H9 (cell line): ENCODE data around the gene HPD. TPM values are rescaled to one million over a fixed set of nuclear protein-coding genes. Genes with fewer than 3 reads are reported as not detected.
A peak's percentile ranks its signal among the peaks of the same experiment; 100 is the strongest.
"Not testable (repeated sequence)": the region's sequence is repeated elsewhere in the genome, so short reads cannot be mapped to it uniquely, and the experiment has no call there.

Experiments used
- DNase-seq: peaks from one replicate; pipeline ENCODE4 v3.0.0-alpha.2; 2017
- H2AFZ ChIP-seq: one replicate; pipeline ENCODE4 v1.6.1; 2013; ENCODE audit warnings: mild to moderate bottlenecking, low read length, control low read depth, moderate library complexity
- H2AK5ac ChIP-seq: 2 replicates; pipeline ENCODE4 v1.6.1; 2013; ENCODE audit warnings: low read length, control low read depth, mixed read lengths; ENCODE audit not compliant: insufficient read length
- H2BK120ac ChIP-seq: one replicate; pipeline ENCODE4 v1.6.1; 2013; ENCODE audit warnings: low read depth, mild to moderate bottlenecking, low read length, control low read depth, inconsistent platforms; ENCODE audit not compliant: poor library complexity, severe bottlenecking
- H2BK12ac ChIP-seq: 2 replicates; pipeline ENCODE4 v1.6.1; 2013; ENCODE audit warnings: low read length, control low read depth, mixed read lengths, low read depth; ENCODE audit not compliant: insufficient read length
- H2BK15ac ChIP-seq: 2 replicates; pipeline ENCODE4 v1.6.1; 2013; ENCODE audit warnings: low read depth, low read length, control low read depth
- H2BK20ac ChIP-seq: one replicate; pipeline ENCODE4 v1.6.1; 2013; ENCODE audit warnings: low read depth, mild to moderate bottlenecking, low read length, control low read depth, inconsistent platforms; ENCODE audit not compliant: poor library complexity, severe bottlenecking
- H2BK5ac ChIP-seq: 2 replicates; pipeline ENCODE4 v1.6.1; 2013; ENCODE audit warnings: low read length, control low read depth, mixed read lengths; ENCODE audit not compliant: insufficient read length
- H3K14ac ChIP-seq: 2 replicates; pipeline ENCODE4 v1.6.1; 2013; ENCODE audit warnings: low read length, control low read depth; ENCODE audit not compliant: insufficient read depth
- H3K18ac ChIP-seq: 2 replicates; pipeline ENCODE4 v1.6.1; 2013; ENCODE audit warnings: low read depth, mild to moderate bottlenecking, mixed read lengths, low read length, control low read depth; ENCODE audit not compliant: insufficient read length
- H3K23ac ChIP-seq: 2 replicates; pipeline ENCODE4 v1.6.1; 2013; ENCODE audit warnings: low read length, control low read depth, mixed read lengths, low read depth; ENCODE audit not compliant: insufficient read length
- H3K23me2 ChIP-seq: 2 replicates; pipeline ENCODE4 v1.6.1; 2013; ENCODE audit warnings: low read depth, mild to moderate bottlenecking, mixed read lengths, low read length, control low read depth; ENCODE audit not compliant: insufficient read length, poor library complexity, severe bottlenecking
- H3K27ac ChIP-seq: 2 replicates; pipeline ENCODE4 v1.5.1; 2013; ENCODE audit warnings: low read length, control low read depth, mixed read lengths, low read depth; ENCODE audit not compliant: insufficient read length
- H3K27me3 ChIP-seq: 2 replicates; pipeline ENCODE4 v1.6.1; 2013; ENCODE audit warnings: low read length, control low read depth, inconsistent platforms; ENCODE audit not compliant: insufficient read depth
- H3K4ac ChIP-seq: 2 replicates; pipeline ENCODE4 v1.6.1; 2013; ENCODE audit warnings: low read depth, mild to moderate bottlenecking, control low read depth, inconsistent platforms, low read length, moderate library complexity
- H3K4me1 ChIP-seq: 2 replicates; pipeline ENCODE4 v1.6.1; 2013; ENCODE audit warnings: low read length, control low read depth, inconsistent platforms; ENCODE audit not compliant: insufficient read depth
- H3K4me2 ChIP-seq: 2 replicates; pipeline ENCODE4 v1.6.1; 2013; ENCODE audit warnings: low read length, control low read depth, mixed read lengths; ENCODE audit not compliant: insufficient read length, insufficient read depth
- H3K56ac ChIP-seq: 2 replicates; pipeline ENCODE4 v1.6.1; 2013; ENCODE audit warnings: low read depth, mild to moderate bottlenecking, mixed read lengths, low read length, control low read depth; ENCODE audit not compliant: insufficient read length
- H3K79me1 ChIP-seq: 2 replicates; pipeline ENCODE4 v1.6.1; 2013; ENCODE audit warnings: low read depth, mild to moderate bottlenecking, moderate library complexity, low read length, control low read depth, inconsistent platforms; ENCODE audit not compliant: insufficient read depth, poor library complexity, severe bottlenecking
- H3K79me2 ChIP-seq: 2 replicates; pipeline ENCODE4 v1.6.1; 2013; ENCODE audit warnings: low read length, control low read depth, inconsistent platforms; ENCODE audit not compliant: insufficient read depth
- H3K9ac ChIP-seq: 2 replicates; pipeline ENCODE4 v1.6.1; 2013; ENCODE audit warnings: low read length, control low read depth, mixed read lengths; ENCODE audit not compliant: insufficient read length; ENCODE audit errors: extremely low read depth
- H3K9me3 ChIP-seq: one replicate; pipeline ENCODE4 v1.6.1; 2013; ENCODE audit warnings: low read depth, low read length, inconsistent platforms; ENCODE audit not compliant: control insufficient read depth
- H3T11ph ChIP-seq: one replicate; pipeline ENCODE4 v1.6.1; 2013; ENCODE audit warnings: mild to moderate bottlenecking, low read length, control low read depth, inconsistent platforms
- H4K20me1 ChIP-seq: one replicate; pipeline ENCODE4 v1.6.1; 2013; ENCODE audit not compliant: control insufficient read depth, insufficient read length, insufficient read depth
- H4K5ac ChIP-seq: 2 replicates; pipeline ENCODE4 v1.6.1; 2013; ENCODE audit warnings: low read depth, mild to moderate bottlenecking, mixed read lengths, low read length, control low read depth; ENCODE audit not compliant: insufficient read length
- H4K8ac ChIP-seq: replicated peaks from 2 replicates; pipeline ENCODE4 v1.6.1; 2013; ENCODE audit warnings: low read length, control low read depth, mixed read lengths, low read depth; ENCODE audit not compliant: insufficient read length
- H4K91ac ChIP-seq: 2 replicates; pipeline ENCODE4 v1.6.1; 2013; ENCODE audit warnings: low read depth, mild to moderate bottlenecking, moderate library complexity, mixed read lengths, low read length, control low read depth; ENCODE audit not compliant: insufficient read length
- H3K27ac Mint-ChIP-seq, 3 experiments: 2 replicates in 2 of 3; 3 replicates in 1 of 3; pipeline ENCODE4 v1.8.0; 2020 to 2021; ENCODE audit warnings: mixed read lengths in 3 of 3, mild to moderate bottlenecking in 1 of 3, moderate library complexity in 1 of 3
- H3K27me3 Mint-ChIP-seq: 2 replicates; pipeline ENCODE4 v1.8.0; 2021; ENCODE audit warnings: low read depth, mild to moderate bottlenecking, moderate library complexity, mixed read lengths
- H3K36me3 Mint-ChIP-seq, 3 experiments: 2 replicates in 2 of 3; 3 replicates in 1 of 3; pipeline ENCODE4 v1.8.0; 2020 to 2021; ENCODE audit warnings: low read depth in 3 of 3, mixed read lengths in 3 of 3; ENCODE audit not compliant: insufficient read depth in 1 of 3
- H3K4me1 Mint-ChIP-seq, 2 experiments: 2 replicates each; pipeline ENCODE4 v1.8.0; 2020; ENCODE audit warnings: mixed read lengths in 2 of 2
- H3K4me3 Mint-ChIP-seq, 2 experiments: 2 replicates in 1 of 2; 3 replicates in 1 of 2; pipeline ENCODE4 v1.8.0; 2020 to 2021; ENCODE audit warnings: mild to moderate bottlenecking in 2 of 2, mixed read lengths in 2 of 2, moderate library complexity in 1 of 2
- H3K9me3 Mint-ChIP-seq, 2 experiments: 2 replicates in 1 of 2; 3 replicates in 1 of 2; pipeline ENCODE4 v1.8.0; 2020; ENCODE audit warnings: mild to moderate bottlenecking in 2 of 2, mixed read lengths in 2 of 2, moderate library complexity in 1 of 2
- WGBS: extraction: QIAGEN DNeasy Blood & Tissue Kit; methylation state at CpG from one replicate; pipeline ENCODE4 v1.1.7; 2013; ENCODE audit warnings: missing lambda C conversion rate, low lambda C conversion rate, mixed read lengths; ENCODE audit not compliant: insufficient read length; ENCODE audit errors: extremely low coverage; 5-methylcytosine and 5-hydroxymethylcytosine counted together
- total RNA-seq: library from RNA; stranded (reverse); gene quantifications from 2 replicates; pipeline ENCODE4 v1.2.1, GENCODE V29; 2021
- TF ChIP-seq, protein P1 (sequence below): fragments of 200-600 bp; sonication (generic); conservative IDR thresholded peaks from 3 replicates; pipeline ENCODE4 v1.8.0; 2021; ENCODE audit warnings: antibody characterized with exemption, mild to moderate bottlenecking

Gene HPD
- total RNA-seq, 1 experiment from 2014 or later = not detected

DNA sequence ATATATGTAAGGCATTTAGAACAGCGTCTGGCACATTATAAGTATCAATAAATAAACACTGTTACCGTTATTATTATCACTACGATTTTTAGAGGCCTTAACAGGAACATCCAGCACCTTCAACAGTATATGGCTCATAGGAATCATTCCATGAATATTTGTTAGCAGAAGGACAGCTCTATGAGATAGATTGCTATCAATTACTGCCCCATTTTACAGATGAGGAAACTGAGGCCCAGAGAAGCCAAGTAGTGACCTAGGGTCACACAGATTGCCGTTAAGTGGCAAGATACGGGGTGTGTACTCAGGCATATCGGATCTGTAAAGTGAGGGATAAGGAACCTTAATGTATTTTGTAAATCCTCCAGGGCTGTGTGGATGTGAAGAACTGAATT lies 29.4 kb upstream of the HPD start:
- no peak overlapping the region for H2BK120ac ChIP-seq
- H3K27me3 ChIP-seq = no peaks in the 10 kb centered on the region; the same call in 1 of the 2 replicates
- Mint-ChIP-seq H3K4me1 (peaks cover 15 to 17% of the 10 kb centered on the region in 2 experiments), H3K36me3 (peaks cover 2 to 18% (median 10%) of the 10 kb centered on the region in 3 experiments; a peak in 5 of 7 replicates), H3K9me3 (no peaks in the 10 kb centered on the region; a peak in 1 of 5 replicates), H3K27me3 (peaks cover 37% of the 10 kb centered on the region), H3K4me3 (peak overlapping the region; percentile 92 to 96), H3K27ac (peak overlapping the region; percentile 63 to 100 (median 96); a peak in 4 of 7 replicates)
- no peak overlapping the region for H3K14ac ChIP-seq
- H3K79me1 ChIP-seq = no peaks in the 10 kb centered on the region
- H4K8ac ChIP-seq = no peak overlapping the region
- TF ChIP-seq, protein P1, sequence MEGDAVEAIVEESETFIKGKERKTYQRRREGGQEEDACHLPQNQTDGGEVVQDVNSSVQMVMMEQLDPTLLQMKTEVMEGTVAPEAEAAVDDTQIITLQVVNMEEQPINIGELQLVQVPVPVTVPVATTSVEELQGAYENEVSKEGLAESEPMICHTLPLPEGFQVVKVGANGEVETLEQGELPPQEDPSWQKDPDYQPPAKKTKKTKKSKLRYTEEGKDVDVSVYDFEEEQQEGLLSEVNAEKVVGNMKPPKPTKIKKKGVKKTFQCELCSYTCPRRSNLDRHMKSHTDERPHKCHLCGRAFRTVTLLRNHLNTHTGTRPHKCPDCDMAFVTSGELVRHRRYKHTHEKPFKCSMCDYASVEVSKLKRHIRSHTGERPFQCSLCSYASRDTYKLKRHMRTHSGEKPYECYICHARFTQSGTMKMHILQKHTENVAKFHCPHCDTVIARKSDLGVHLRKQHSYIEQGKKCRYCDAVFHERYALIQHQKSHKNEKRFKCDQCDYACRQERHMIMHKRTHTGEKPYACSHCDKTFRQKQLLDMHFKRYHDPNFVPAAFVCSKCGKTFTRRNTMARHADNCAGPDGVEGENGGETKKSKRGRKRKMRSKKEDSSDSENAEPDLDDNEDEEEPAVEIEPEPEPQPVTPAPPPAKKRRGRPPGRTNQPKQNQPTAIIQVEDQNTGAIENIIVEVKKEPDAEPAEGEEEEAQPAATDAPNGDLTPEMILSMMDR = peak; percentile 36; the same call in 1 of the 3 replicates
- no peak overlapping the region for H4K91ac ChIP-seq
- H2BK5ac ChIP-seq = no peak overlapping the region
- H3K4me1 ChIP-seq = no peaks in the 10 kb centered on the region
- no peak overlapping the region for H3K56ac ChIP-seq
- H4K20me1 ChIP-seq = no peaks in the 10 kb centered on the region
- no peak overlapping the region for H2AFZ ChIP-seq
- DNase-seq = no peak
- H3K23me2 ChIP-seq = peaks cover 3% of the 10 kb centered on the region
- H3K27ac ChIP-seq = no peak overlapping the region
- WGBS = no CpG with 5 or more reads among the region's 6 CpGs
- no peak overlapping the region for H3K4ac ChIP-seq
- no peak overlapping the region for H2AK5ac ChIP-seq
- no peak overlapping the region for H3K18ac ChIP-seq
- no peak overlapping the region for H3K23ac ChIP-seq
- H3K9me3 ChIP-seq = no peaks in the 10 kb centered on the region
- no peak overlapping the region for H4K5ac ChIP-seq
- H3K9ac ChIP-seq = no peak overlapping the region
- no peaks in the 10 kb centered on the region for H3K79me2 ChIP-seq
- H2BK15ac ChIP-seq = no peak overlapping the region
- H2BK20ac ChIP-seq = no peak overlapping the region
- peak overlapping the region; percentile 80 for H3K4me2 ChIP-seq
- H3T11ph ChIP-seq = no peak overlapping the region
- H2BK12ac ChIP-seq = no peak overlapping the region

DNA sequence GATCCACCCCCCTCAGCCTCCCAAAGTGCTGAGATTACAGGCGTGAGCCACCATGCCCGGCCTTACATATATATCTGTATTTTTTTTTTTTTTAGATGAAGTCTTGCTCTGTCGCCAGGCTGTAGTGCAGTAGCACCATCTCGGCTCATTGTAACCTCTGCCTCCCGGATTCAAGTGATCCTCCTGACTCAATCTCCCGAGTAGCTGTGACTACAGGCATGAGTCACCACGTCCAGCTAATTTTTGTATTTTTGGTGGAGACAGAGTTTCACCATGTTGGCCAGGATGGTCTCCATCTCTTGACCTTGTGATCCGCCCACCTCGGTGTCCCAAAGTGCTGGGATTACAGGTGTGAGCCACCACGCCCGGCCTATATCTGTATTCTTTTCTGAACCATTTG lies 26.5 kb upstream of the HPD start:
- H3K9ac ChIP-seq, H3K4ac ChIP-seq, H2BK120ac ChIP-seq, H3K36me3 Mint-ChIP-seq, DNase-seq, H3K27ac Mint-ChIP-seq, H3T11ph ChIP-seq, H4K8ac ChIP-seq, H2AFZ ChIP-seq, H3K27me3 ChIP-seq, H2AK5ac ChIP-seq, H3K9me3 ChIP-seq, H4K91ac ChIP-seq, H3K79me2 ChIP-seq, H3K4me3 Mint-ChIP-seq, H3K79me1 ChIP-seq, H3K23ac ChIP-seq, H3K18ac ChIP-seq, H3K4me1 ChIP-seq, H2BK12ac ChIP-seq, H3K4me2 ChIP-seq, H3K14ac ChIP-seq, H2BK5ac ChIP-seq, H2BK20ac ChIP-seq, H3K23me2 ChIP-seq, H2BK15ac ChIP-seq, H3K9me3 Mint-ChIP-seq, H3K56ac ChIP-seq, H4K5ac ChIP-seq, H3K27ac ChIP-seq, H4K20me1 ChIP-seq: not testable (repeated sequence)
- Mint-ChIP-seq H3K4me1 (peaks cover 17 to 18% of the 10 kb centered on the region in 2 experiments), H3K27me3 (peaks cover 33% of the 10 kb centered on the region)
- no CpG with 5 or more reads among the region's 11 CpGs for WGBS
